CD14-positive monocyte (primary cell): ENCODE measurements around the gene RCOR1. TPM values are rescaled to one million over a fixed set of nuclear protein-coding genes. Genes with fewer than 3 reads are reported as not detected.

ENCODE experiments used
- DNase-seq, 3 donors: peaks; one replicate each; pipeline ENCODE4 v3.0.0-alpha.2; 2011 to 2022
- H2AFZ ChIP-seq: 2 replicates; pipeline ENCODE4 v1.6.0; 2012; ENCODE audit warnings: mild to moderate bottlenecking, low read depth, low read length, inconsistent platforms; ENCODE audit not compliant: insufficient read depth, poor library complexity, severe bottlenecking
- H3K27ac ChIP-seq, 2 donors: 1 replicate in 1 of 2; 2 replicates in 1 of 2; pipeline ENCODE4 v1.5.1; 2012 to 2013; ENCODE audit warnings: low read length in 2 of 2, control low read depth in 1 of 2, inconsistent platforms in 1 of 2, low read depth in 1 of 2, mild to moderate bottlenecking in 1 of 2
- H3K27me3 ChIP-seq, 2 donors: one replicate each; pipeline versions ENCODE4 v1.6.0 to v1.6.1; 2011 to 2013; ENCODE audit warnings: low read length in 2 of 2; ENCODE audit not compliant: control insufficient read depth in 2 of 2, insufficient read depth in 2 of 2
- H3K36me3 ChIP-seq, 2 donors: replicated peaks in 1 of 2; 1 replicate in 1 of 2; 2 replicates in 1 of 2; pipeline versions ENCODE4 v1.5.1 to v1.6.1; 2012 to 2013; ENCODE audit warnings: low read length in 2 of 2, control low read depth in 1 of 2, inconsistent platforms in 1 of 2, mild to moderate bottlenecking in 1 of 2; ENCODE audit not compliant: insufficient read depth in 2 of 2, control insufficient read depth in 1 of 2
- H3K4me1 ChIP-seq, 2 donors: 1 replicate in 1 of 2; 2 replicates in 1 of 2; pipeline versions ENCODE4 v1.5.1 to v1.6.1; 2012 to 2013; ENCODE audit warnings: low read length in 2 of 2, control low read depth in 1 of 2, inconsistent platforms in 1 of 2, mild to moderate bottlenecking in 1 of 2, moderate library complexity in 1 of 2; ENCODE audit not compliant: insufficient read depth in 2 of 2, control insufficient read depth in 1 of 2
- H3K4me2 ChIP-seq: replicated peaks from 2 replicates; pipeline ENCODE3; 2012; ENCODE audit warnings: low read length, moderate library complexity, mild to moderate bottlenecking; ENCODE audit not compliant: poor library complexity, severe bottlenecking; ENCODE audit errors: extremely low read depth
- H3K4me3 ChIP-seq, 3 experiments: fragments of 200-600 bp in 1 of 3; sonication (generic) in 1 of 3; replicated peaks in 1 of 3; 1 replicate in 2 of 3; 2 replicates in 1 of 3; pipeline ENCODE4 v1.5.1; 2011 to 2013; ENCODE audit warnings: low read length in 3 of 3, mild to moderate bottlenecking in 3 of 3, control low read depth in 2 of 3, low read depth in 2 of 3, inconsistent platforms in 1 of 3, moderate library complexity in 1 of 3
- H3K79me2 ChIP-seq: 2 replicates; pipeline ENCODE4 v1.6.0; 2012; ENCODE audit warnings: mild to moderate bottlenecking, control low read depth, inconsistent platforms, low read length, moderate library complexity; ENCODE audit not compliant: insufficient read depth
- H3K9ac ChIP-seq: 2 replicates; pipeline ENCODE4 v1.6.0; 2017; ENCODE audit warnings: low read length, mild to moderate bottlenecking; ENCODE audit not compliant: insufficient read depth, poor library complexity, severe bottlenecking
- H3K9me3 ChIP-seq, 2 donors: replicated peaks in 1 of 2; 1 replicate in 1 of 2; 2 replicates in 1 of 2; pipeline versions ENCODE4 v1.5.1 to v1.6.1; 2012 to 2013; ENCODE audit warnings: low read length in 2 of 2, control low read depth in 1 of 2; ENCODE audit not compliant: control insufficient read depth in 1 of 2, insufficient read depth in 1 of 2
- H4K20me1 ChIP-seq: 2 replicates; pipeline ENCODE4 v1.6.0; 2012; ENCODE audit warnings: mild to moderate bottlenecking, low read length, control low read depth, moderate library complexity; ENCODE audit not compliant: insufficient read depth
- H3K27ac Mint-ChIP-seq, 7 donors: one replicate each; pipeline ENCODE4 v1.8.0; 2020; ENCODE audit warnings: mild to moderate bottlenecking in 7 of 7, mixed read lengths in 7 of 7, moderate library complexity in 6 of 7, inconsistent platforms in 2 of 7
- H3K27me3 Mint-ChIP-seq, 3 donors: one replicate each; pipeline ENCODE4 v1.8.0; 2021 to 2022; ENCODE audit warnings: low read depth in 3 of 3, mild to moderate bottlenecking in 3 of 3, mixed read lengths in 3 of 3, moderate library complexity in 3 of 3, inconsistent platforms in 1 of 3
- H3K36me3 Mint-ChIP-seq, 2 donors: one replicate each; pipeline ENCODE4 v1.8.0; 2020; ENCODE audit warnings: mixed read lengths in 2 of 2, inconsistent platforms in 1 of 2, mild to moderate bottlenecking in 1 of 2
- H3K4me1 Mint-ChIP-seq: one replicate; pipeline ENCODE4 v1.8.0; 2020; ENCODE audit warnings: mild to moderate bottlenecking, mixed read lengths
- H3K4me3 Mint-ChIP-seq, 2 donors: one replicate each; pipeline ENCODE4 v1.8.0; 2020; ENCODE audit warnings: mild to moderate bottlenecking in 2 of 2, mixed read lengths in 2 of 2, moderate library complexity in 1 of 2
- H3K9me3 Mint-ChIP-seq, 7 donors: one replicate each; pipeline ENCODE4 v1.8.0; 2020 to 2022; ENCODE audit warnings: mixed read lengths in 7 of 7, mild to moderate bottlenecking in 6 of 7, moderate library complexity in 6 of 7, inconsistent platforms in 2 of 7
- CTCF ChIP-seq: fragments of 200-600 bp; IDR thresholded peaks from one replicate; pipeline ENCODE4 v1.8.0; 2022; ENCODE audit warnings: antibody characterized with exemption, mild to moderate bottlenecking
- WGBS: methylation state at CpG from one replicate; pipeline ENCODE4 v1.1.5; 2013; ENCODE audit warnings: missing lambda C conversion rate; ENCODE audit not compliant: insufficient coverage; 5-methylcytosine and 5-hydroxymethylcytosine counted together
- intact Hi-C, 2 donors: fragments of 100-400 bp; cut with micrococcal nuclease; formaldehyde crosslinking; loops; one replicate each; pipeline versions ENCODE4 v1.15.0 to v1.15.1; 2023
- polyA plus RNA-seq, 3 donors: library from polyadenylated mRNA; depleted of rRNA in 1 of 3; unstranded in 2 of 3; stranded (reverse) in 1 of 3; fragments of 300-500 nt in 2 of 3; fragments of >200 nt in 1 of 3; fragmentation: Illumina TruSeq in 2 of 3; gene quantifications; 1 replicate in 2 of 3; 2 replicates in 1 of 3; pipeline ENCODE4 v1.2.3, GENCODE V29; 2012 to 2021

RCOR1 gene
- polyA plus RNA-seq, 3 donors = 2.1 to 36.6 (median 2.3) TPM

- H3K4me3 ChIP-seq = peak overlapping the region; percentile 79 to 98 (median 97)
- H3K27ac Mint-ChIP-seq = peak overlapping the region; percentile 17 to 95 (median 90)
- H3K27me3 ChIP-seq = no peaks in the 10 kb centered on the region
- no peak for TF ChIP-seq CTCF
- intact Hi-C loops = no loop called here
- peak overlapping the region; percentile 99 for H3K9ac ChIP-seq
- H3K9me3 ChIP-seq = no peaks in the 10 kb centered on the region
- peak overlapping the region; percentile 81 to 94 for H3K4me3 Mint-ChIP-seq
- H3K36me3 Mint-ChIP-seq = peaks cover 13 to 15% of the 10 kb centered on the region in 2 donors
- H4K20me1 ChIP-seq = peaks cover 53% of the 10 kb centered on the region
- no peak for DNase-seq
- peaks cover 58% of the 10 kb centered on the region for H3K4me1 Mint-ChIP-seq
- peaks cover 0 to 7% (median 0%) of the 10 kb centered on the region in 3 donors for H3K27me3 Mint-ChIP-seq
- 11% methylated on average over 13 of the region's 29 CpGs for WGBS
- no peak overlapping the region for H2AFZ ChIP-seq
- peak overlapping the region; percentile 80 for H3K4me2 ChIP-seq
- H3K9me3 Mint-ChIP-seq = peaks cover 0 to 2% (median 0%) of the 10 kb centered on the region in 7 donors
- H3K36me3 ChIP-seq = no peaks in the 10 kb centered on the region
- peaks cover 53 to 57% of the 10 kb centered on the region in 2 donors for H3K4me1 ChIP-seq
- H3K27ac ChIP-seq = peak overlapping the region; percentile 40 to 94
- H3K79me2 ChIP-seq = peaks cover 57% of the 10 kb centered on the region
These were observed 186.1 kb downstream of the RCOR1 start for GRCh38 chr14:102778338-102779083.

DNA sequence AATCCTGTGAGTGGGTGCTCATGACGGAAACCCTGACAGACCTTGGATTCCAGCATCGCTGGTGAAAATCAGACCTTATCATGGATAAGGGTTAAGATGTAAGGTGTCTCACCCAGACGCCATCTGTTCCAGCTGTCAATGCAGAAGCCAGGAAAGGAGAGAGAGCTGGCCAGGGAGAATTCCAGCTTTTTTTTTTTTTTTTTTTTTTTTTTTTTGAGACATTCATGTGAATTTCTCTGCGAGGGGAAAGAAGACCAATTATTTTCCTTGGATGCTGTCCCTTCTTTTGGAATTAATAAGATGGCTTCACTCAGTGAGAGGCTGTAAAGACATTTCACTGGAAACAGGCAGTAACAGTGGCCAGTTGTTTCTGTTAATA is 186.6 kb downstream of the RCOR1 start:
- Histone ChIP-seq H3K27me3 (no peaks in the 10 kb centered on the region), H3K9ac (peak overlapping the region; percentile 99), H3K4me2 (peak overlapping the region; percentile 80), H3K4me3 (peak overlapping the region; percentile 1 to 98 (median 97)), H3K27ac (peak overlapping the region in 1 of 2 donors; percentile 94), H2AFZ (no peak overlapping the region), H4K20me1 (peaks cover 59% of the 10 kb centered on the region), H3K9me3 (no peaks in the 10 kb centered on the region), H3K36me3 (no peaks in the 10 kb centered on the region), H3K4me1 (peaks cover 53 to 56% of the 10 kb centered on the region in 2 donors), H3K79me2 (peaks cover 63% of the 10 kb centered on the region)
- Mint-ChIP-seq H3K4me3 (peak overlapping the region; percentile 81 to 94), H3K27me3 (peaks cover 0 to 7% (median 0%) of the 10 kb centered on the region in 3 donors), H3K9me3 (peaks cover 0 to 2% (median 0%) of the 10 kb centered on the region in 7 donors), H3K36me3 (peaks cover 13 to 15% of the 10 kb centered on the region in 2 donors), H3K27ac (peak overlapping the region; percentile 66 to 97 (median 93)), H3K4me1 (peaks cover 61% of the 10 kb centered on the region)
- WGBS = 68% methylated on average over 3 of the region's 4 CpGs
- no peak for DNase-seq
- intact Hi-C loops = no loop called here
- TF ChIP-seq CTCF = no peak
